Keratinocyte (primary cell): ENCODE data around the gene CTIF.

Experiments
- EZH2 ChIP-seq: IDR thresholded peaks from one replicate; pipeline ENCODE4 v1.6.1; 2012; ENCODE audit warnings: inconsistent platforms, mild to moderate bottlenecking, low read length, moderate library complexity
- TF ChIP-seq, protein P1 (sequence below), 3 experiments: IDR thresholded peaks in 1 of 3; conservative IDR thresholded peaks in 1 of 3; optimal IDR thresholded peaks in 1 of 3; 2 replicates in 2 of 3; 3 replicates in 1 of 3; pipeline versions ENCODE3 to v1.5.1; 2011; ENCODE audit warnings: low read length in 3 of 3, mild to moderate bottlenecking in 3 of 3, moderate library complexity in 2 of 3, control low read depth in 1 of 3, inconsistent platforms in 1 of 3; ENCODE audit not compliant: insufficient read depth in 2 of 3; ENCODE audit errors: extremely low read depth in 1 of 3

DNA sequence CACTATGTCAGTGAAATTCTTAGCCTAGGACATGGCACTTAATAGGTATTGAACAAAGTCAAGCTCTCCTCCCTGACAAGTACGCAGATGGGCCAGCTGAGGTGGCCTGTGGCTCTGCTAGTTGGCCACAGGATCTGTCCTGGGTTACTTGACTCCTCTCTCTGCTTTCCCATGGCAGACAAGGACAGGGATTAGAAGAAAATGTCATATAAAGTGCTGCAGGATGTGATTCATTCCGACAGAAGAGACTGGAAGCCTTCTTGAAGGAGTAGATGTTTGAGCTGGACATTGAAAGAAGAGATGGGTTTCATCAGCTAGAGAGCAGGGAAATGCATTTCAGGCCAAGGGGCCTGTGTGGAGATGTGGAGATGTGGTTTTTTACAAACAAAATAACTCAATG, 365.3 kb downstream of the CTIF start:
- TF ChIP-seq, protein P1, sequence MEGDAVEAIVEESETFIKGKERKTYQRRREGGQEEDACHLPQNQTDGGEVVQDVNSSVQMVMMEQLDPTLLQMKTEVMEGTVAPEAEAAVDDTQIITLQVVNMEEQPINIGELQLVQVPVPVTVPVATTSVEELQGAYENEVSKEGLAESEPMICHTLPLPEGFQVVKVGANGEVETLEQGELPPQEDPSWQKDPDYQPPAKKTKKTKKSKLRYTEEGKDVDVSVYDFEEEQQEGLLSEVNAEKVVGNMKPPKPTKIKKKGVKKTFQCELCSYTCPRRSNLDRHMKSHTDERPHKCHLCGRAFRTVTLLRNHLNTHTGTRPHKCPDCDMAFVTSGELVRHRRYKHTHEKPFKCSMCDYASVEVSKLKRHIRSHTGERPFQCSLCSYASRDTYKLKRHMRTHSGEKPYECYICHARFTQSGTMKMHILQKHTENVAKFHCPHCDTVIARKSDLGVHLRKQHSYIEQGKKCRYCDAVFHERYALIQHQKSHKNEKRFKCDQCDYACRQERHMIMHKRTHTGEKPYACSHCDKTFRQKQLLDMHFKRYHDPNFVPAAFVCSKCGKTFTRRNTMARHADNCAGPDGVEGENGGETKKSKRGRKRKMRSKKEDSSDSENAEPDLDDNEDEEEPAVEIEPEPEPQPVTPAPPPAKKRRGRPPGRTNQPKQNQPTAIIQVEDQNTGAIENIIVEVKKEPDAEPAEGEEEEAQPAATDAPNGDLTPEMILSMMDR (optimal IDR thresholded peaks at IDR 0.05 in 1 of 3, IDR thresholded peaks at IDR 0.05 in 1 of 3, conservative IDR thresholded peaks at IDR 0.05 in 1 of 3; ENCODE audit: extremely low read depth in 1 of 3, insufficient read depth in 2 of 3, low read length in 3 of 3) = no peak
- TF ChIP-seq EZH2 = no peak
